Chondrocyte (in vitro differentiated cells): ENCODE data around the gene CREM. TPM values are rescaled to one million over a fixed set of nuclear protein-coding genes. Genes with fewer than 3 reads are reported as not detected.

Source experiments
- DNase-seq: peaks from one replicate; pipeline ENCODE4 v3.0.0; 2021; ENCODE audit warnings: mixed read lengths, low spot score
- H3K27ac Mint-ChIP-seq: one replicate; pipeline ENCODE4 v1.8.0; 2021; ENCODE audit warnings: mild to moderate bottlenecking, moderate library complexity, mixed read lengths; ENCODE audit not compliant: unreplicated experiment
- H3K27me3 Mint-ChIP-seq: 2 replicates; pipeline ENCODE4 v1.8.0; 2021; ENCODE audit warnings: low read depth, mixed read lengths
- H3K36me3 Mint-ChIP-seq: 2 replicates; pipeline ENCODE4 v1.8.0; 2021; ENCODE audit warnings: low read depth, mixed read lengths
- H3K4me1 Mint-ChIP-seq: 2 replicates; pipeline ENCODE4 v1.8.0; 2021; ENCODE audit warnings: low read depth, mild to moderate bottlenecking, mixed read lengths
- H3K4me3 Mint-ChIP-seq: one replicate; pipeline ENCODE4 v1.8.0; 2021; ENCODE audit warnings: mild to moderate bottlenecking, moderate library complexity, mixed read lengths; ENCODE audit not compliant: unreplicated experiment
- H3K9me3 Mint-ChIP-seq: 2 replicates; pipeline ENCODE4 v1.8.0; 2021; ENCODE audit warnings: low read depth, mixed read lengths
- CTCF ChIP-seq: fragments of 200-600 bp; sonication (generic); IDR thresholded peaks from 2 replicates; pipeline ENCODE4 v1.5.0; 2021; ENCODE audit warnings: antibody characterized with exemption, mild to moderate bottlenecking, moderate library complexity
- total RNA-seq: library from RNA; stranded (reverse); gene quantifications from 3 replicates; pipeline ENCODE4 v1.2.1, GENCODE V29; 2021

CREM gene
- total RNA-seq, 1 donor from 2014 or later = 25.5 TPM

GRCh38 chr10:35097510-35097909 lies 29.1 kb upstream of the CREM start:
- H3K36me3 Mint-ChIP-seq = no peaks in the 10 kb centered on the region
- H3K4me3 Mint-ChIP-seq = no peak overlapping the region
- H3K27ac Mint-ChIP-seq = no peak overlapping the region
- DNase-seq = no peak
- peaks cover 4% of the 10 kb centered on the region for H3K9me3 Mint-ChIP-seq
- H3K27me3 Mint-ChIP-seq = peaks cover 12% of the 10 kb centered on the region
- no peaks in the 10 kb centered on the region for H3K4me1 Mint-ChIP-seq
- TF ChIP-seq CTCF = no peak

- TF ChIP-seq CTCF = no peak
- H3K27ac Mint-ChIP-seq = no peak overlapping the region
- no peak for DNase-seq
- H3K4me1 Mint-ChIP-seq = no peaks in the 10 kb centered on the region
- no peak overlapping the region for H3K4me3 Mint-ChIP-seq
- H3K27me3 Mint-ChIP-seq = no peaks in the 10 kb centered on the region
- no peaks in the 10 kb centered on the region for H3K36me3 Mint-ChIP-seq
- H3K9me3 Mint-ChIP-seq = no peaks in the 10 kb centered on the region
Observed at GRCh38 chr10:35103882-35104281, 22.8 kb upstream of the CREM start.

GRCh38 chr10:35112571-35112970 lies 14.1 kb upstream of the CREM start:
- no peak for DNase-seq
- Mint-ChIP-seq H3K27me3 (no peaks in the 10 kb centered on the region), H3K4me1 (no peaks in the 10 kb centered on the region), H3K4me3 (no peak overlapping the region), H3K9me3 (no peaks in the 10 kb centered on the region), H3K27ac (no peak overlapping the region), H3K36me3 (no peaks in the 10 kb centered on the region)
- no peak for TF ChIP-seq CTCF

- Mint-ChIP-seq H3K36me3 (no peaks in the 10 kb centered on the region), H3K27ac (no peak overlapping the region), H3K9me3 (no peaks in the 10 kb centered on the region), H3K4me1 (no peaks in the 10 kb centered on the region), H3K4me3 (no peak overlapping the region), H3K27me3 (peaks cover 3% of the 10 kb centered on the region)
- no peak for DNase-seq
- TF ChIP-seq CTCF = no peak
Observed at GRCh38 chr10:35119378-35119777, 7.3 kb upstream of the CREM start.

- H3K27ac Mint-ChIP-seq = no peak overlapping the region
Observed at GRCh38 chr10:35124540-35124939, 2.1 kb upstream of the CREM start.

More at GRCh38 chr10:35124540-35124939, 2.1 kb upstream of the CREM start:
- H3K4me3 Mint-ChIP-seq = no peak overlapping the region
- H3K36me3 Mint-ChIP-seq = no peaks in the 10 kb centered on the region
- no peak for TF ChIP-seq CTCF
- no peak for DNase-seq
- H3K9me3 Mint-ChIP-seq = no peaks in the 10 kb centered on the region
- no peaks in the 10 kb centered on the region for H3K27me3 Mint-ChIP-seq
- peaks cover 19% of the 10 kb centered on the region for H3K4me1 Mint-ChIP-seq
